Nephron progenitor cell (in vitro differentiated cells): ENCODE measurements around the gene RTP1.
"Not testable (repeated sequence)": the region's sequence is repeated elsewhere in the genome, so short reads cannot be mapped to it uniquely, and the experiment has no call there.

Source experiments
- DNase-seq: peaks from one replicate; pipeline ENCODE4 v3.0.0; 2021
- H3K27ac Mint-ChIP-seq: 2 replicates; pipeline ENCODE4 v1.8.0; 2021; ENCODE audit warnings: mild to moderate bottlenecking, moderate library complexity, mixed read lengths
- H3K27me3 Mint-ChIP-seq: 2 replicates; pipeline ENCODE4 v1.8.0; 2021; ENCODE audit warnings: mild to moderate bottlenecking, low read depth, mixed read lengths; ENCODE audit not compliant: poor library complexity
- H3K36me3 Mint-ChIP-seq: 2 replicates; pipeline ENCODE4 v1.8.0; 2021; ENCODE audit warnings: low read depth, mixed read lengths
- H3K4me1 Mint-ChIP-seq: 2 replicates; pipeline ENCODE4 v1.8.0; 2021; ENCODE audit warnings: mixed read lengths
- H3K4me3 Mint-ChIP-seq: 2 replicates; pipeline ENCODE4 v1.8.0; 2021; ENCODE audit warnings: mild to moderate bottlenecking, moderate library complexity, mixed read lengths
- H3K9me3 Mint-ChIP-seq: 2 replicates; pipeline ENCODE4 v1.8.0; 2021; ENCODE audit warnings: mild to moderate bottlenecking, moderate library complexity, mixed read lengths
- TF ChIP-seq, protein P1 (sequence below): fragments of 200-600 bp; sonication (generic); IDR thresholded peaks from 2 replicates; pipeline ENCODE4 v1.5.0; 2021; ENCODE audit warnings: antibody characterized with exemption

Gene RTP1

DNA sequence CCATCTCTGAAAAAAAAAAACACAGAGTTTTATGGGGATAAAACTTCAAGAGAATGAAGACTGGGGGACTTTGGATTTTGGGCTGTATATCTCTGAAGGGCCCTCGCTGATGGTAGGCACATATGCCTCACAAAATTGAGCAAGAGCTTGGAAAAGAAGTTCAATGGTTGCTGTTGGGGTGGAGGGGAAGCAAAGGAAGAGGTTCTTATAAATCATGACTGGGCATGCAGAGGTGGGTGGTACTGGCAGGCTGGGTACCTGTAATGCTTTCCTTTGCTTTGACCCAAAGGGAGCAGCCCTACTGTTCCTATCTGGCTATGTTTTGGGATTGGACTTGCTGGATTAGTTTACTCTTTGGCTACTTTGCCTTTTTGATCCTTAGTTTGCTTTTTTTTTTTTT is 6.0 kb upstream of the RTP1 start:
- Mint-ChIP-seq H3K27me3 (peaks cover 9% of the 10 kb centered on the region), H3K27ac (no peak overlapping the region), H3K36me3 (no peaks in the 10 kb centered on the region), H3K4me1 (no peaks in the 10 kb centered on the region), H3K9me3 (no peaks in the 10 kb centered on the region), H3K4me3 (no peak overlapping the region)
- no peak for DNase-seq
- TF ChIP-seq, protein P1, sequence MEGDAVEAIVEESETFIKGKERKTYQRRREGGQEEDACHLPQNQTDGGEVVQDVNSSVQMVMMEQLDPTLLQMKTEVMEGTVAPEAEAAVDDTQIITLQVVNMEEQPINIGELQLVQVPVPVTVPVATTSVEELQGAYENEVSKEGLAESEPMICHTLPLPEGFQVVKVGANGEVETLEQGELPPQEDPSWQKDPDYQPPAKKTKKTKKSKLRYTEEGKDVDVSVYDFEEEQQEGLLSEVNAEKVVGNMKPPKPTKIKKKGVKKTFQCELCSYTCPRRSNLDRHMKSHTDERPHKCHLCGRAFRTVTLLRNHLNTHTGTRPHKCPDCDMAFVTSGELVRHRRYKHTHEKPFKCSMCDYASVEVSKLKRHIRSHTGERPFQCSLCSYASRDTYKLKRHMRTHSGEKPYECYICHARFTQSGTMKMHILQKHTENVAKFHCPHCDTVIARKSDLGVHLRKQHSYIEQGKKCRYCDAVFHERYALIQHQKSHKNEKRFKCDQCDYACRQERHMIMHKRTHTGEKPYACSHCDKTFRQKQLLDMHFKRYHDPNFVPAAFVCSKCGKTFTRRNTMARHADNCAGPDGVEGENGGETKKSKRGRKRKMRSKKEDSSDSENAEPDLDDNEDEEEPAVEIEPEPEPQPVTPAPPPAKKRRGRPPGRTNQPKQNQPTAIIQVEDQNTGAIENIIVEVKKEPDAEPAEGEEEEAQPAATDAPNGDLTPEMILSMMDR: no peak

DNA sequence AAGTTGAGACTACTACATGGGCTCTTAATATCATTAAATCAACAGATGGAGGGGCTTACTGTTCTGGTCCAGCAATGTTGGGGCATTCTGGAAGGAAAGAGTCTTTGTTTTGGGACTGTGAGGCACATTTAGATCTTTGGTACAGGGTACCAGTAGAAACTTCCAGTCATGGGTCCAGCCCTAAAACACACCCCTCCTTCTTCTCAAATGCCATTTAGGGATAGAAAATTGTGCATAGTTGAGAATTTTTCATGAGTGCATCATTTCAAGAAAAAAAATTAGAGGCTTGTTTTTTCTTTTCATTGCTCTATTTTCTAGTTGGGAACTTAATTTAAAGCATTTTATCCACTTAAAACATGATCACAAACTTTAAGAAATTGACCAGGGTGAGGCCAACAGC is 4.1 kb upstream of the RTP1 start:
- Mint-ChIP-seq H3K4me1 (no peaks in the 10 kb centered on the region), H3K9me3 (no peaks in the 10 kb centered on the region), H3K27me3 (peaks cover 11% of the 10 kb centered on the region), H3K4me3 (no peak overlapping the region), H3K36me3 (no peaks in the 10 kb centered on the region), H3K27ac (no peak overlapping the region)
- TF ChIP-seq, protein P1: no peak
- DNase-seq: no peak

DNA sequence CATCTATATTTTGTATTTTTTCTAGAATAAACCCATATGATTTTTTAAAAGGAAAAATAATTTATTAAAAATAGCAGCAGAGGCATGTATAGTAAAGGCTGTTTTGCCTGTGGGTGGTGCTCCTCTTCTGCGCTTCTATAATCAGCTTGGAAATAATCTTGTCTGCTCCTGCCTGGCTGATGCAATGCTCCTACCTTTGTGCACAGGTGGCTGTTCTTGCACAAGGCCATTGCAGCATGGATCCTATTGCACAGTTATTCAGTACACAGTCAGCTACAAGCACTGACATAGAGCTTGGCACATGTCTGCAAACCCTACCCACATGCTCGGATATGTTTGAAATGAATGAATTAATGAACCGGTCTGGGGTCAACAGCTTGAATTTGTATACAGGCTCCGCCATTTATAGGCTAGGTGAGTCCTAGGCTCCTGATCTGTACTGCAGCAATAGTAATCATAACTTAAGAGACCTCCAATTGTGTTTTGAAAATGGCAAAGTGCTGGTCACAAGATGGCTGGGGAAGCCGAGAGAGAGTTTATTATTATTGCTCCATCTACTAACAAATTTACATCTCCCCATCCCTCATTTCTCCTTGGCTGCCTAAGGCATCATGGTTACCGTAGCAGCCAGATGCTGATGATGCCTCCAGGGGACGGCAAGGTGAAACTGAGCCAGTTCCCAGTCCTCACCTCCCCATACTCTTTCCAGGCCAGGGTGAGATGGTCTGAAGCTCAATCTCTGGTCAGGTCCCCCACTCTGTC is 532 bp upstream of the RTP1 start:
- no peaks in the 10 kb centered on the region for H3K4me1 Mint-ChIP-seq
- no peak for DNase-seq
- peaks cover 18% of the 10 kb centered on the region for H3K27me3 Mint-ChIP-seq
- H3K4me3 Mint-ChIP-seq: no peak overlapping the region
- H3K36me3 Mint-ChIP-seq: no peaks in the 10 kb centered on the region
- no peaks in the 10 kb centered on the region for H3K9me3 Mint-ChIP-seq
- TF ChIP-seq, protein P1: no peak
- H3K27ac Mint-ChIP-seq: no peak overlapping the region

DNA sequence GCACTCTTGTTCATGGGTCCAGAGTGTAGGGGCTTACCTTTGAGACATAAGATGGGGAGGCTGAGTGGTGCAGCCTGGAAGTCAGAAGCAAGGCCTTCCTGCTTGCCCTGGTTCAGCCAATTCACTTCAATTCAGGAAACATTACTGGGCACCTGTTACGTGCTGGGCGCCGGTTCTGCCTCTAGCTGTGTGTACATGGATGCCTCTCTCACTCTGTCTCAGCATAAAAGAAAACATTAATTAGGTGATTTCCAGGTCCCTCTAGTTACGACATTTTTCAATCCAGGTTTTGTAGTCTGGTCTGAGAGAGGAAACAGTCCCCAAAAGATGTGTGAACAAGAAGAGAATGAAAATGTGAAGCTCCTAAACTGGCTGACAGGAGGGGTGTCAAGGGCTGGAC is 1.2 kb downstream of the RTP1 start:
- H3K27me3 Mint-ChIP-seq: peaks cover 19% of the 10 kb centered on the region
- no peaks in the 10 kb centered on the region for H3K36me3 Mint-ChIP-seq
- TF ChIP-seq, protein P1: no peak
- no peak for DNase-seq
- H3K9me3 Mint-ChIP-seq: no peaks in the 10 kb centered on the region
- H3K4me1 Mint-ChIP-seq: no peaks in the 10 kb centered on the region
- no peak overlapping the region for H3K27ac Mint-ChIP-seq
- no peak overlapping the region for H3K4me3 Mint-ChIP-seq

DNA sequence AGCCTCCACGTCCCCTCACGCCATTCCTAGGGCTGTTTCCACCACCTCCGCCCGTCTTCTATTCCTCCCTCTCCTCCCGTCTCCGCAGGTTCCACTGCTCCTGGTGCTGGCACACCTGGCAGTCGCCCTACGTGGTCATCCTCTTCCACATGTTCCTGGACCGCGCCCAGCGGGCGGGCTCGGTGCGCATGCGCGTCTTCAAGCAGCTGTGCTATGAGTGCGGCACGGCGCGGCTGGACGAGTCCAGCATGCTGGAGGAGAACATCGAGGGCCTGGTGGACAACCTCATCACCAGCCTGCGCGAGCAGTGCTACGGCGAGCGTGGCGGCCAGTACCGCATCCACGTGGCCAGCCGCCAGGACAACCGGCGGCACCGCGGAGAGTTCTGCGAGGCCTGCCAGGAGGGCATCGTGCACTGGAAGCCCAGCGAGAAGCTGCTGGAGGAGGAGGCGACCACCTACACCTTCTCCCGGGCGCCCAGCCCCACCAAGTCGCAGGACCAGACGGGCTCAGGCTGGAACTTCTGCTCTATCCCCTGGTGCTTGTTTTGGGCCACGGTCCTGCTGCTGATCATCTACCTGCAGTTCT is 2.3 kb downstream of the RTP1 start:
- not testable (repeated sequence) for H3K36me3 Mint-ChIP-seq, H3K9me3 Mint-ChIP-seq, H3K4me3 Mint-ChIP-seq, H3K4me1 Mint-ChIP-seq, DNase-seq, H3K27ac Mint-ChIP-seq
- peaks cover 15% of the 10 kb centered on the region for H3K27me3 Mint-ChIP-seq

DNA sequence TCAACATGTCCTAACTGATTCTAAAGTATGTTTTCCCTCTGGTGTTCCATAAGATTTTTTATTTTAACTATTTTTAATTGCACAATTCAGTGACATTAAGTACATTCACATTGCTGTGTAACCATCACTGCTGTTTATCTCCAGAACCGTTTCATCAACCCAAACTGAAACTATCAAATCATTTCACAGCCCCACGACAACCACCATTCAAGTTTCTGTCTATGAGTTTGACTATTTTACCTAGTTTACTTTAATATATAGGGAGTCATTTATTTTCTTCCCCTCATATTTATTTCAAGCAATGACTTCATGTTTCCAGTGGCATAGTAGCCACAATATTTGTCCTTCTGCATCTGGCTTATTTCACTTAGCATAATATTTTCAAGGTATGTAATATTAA is 8.4 kb downstream of the RTP1 start:
- Mint-ChIP-seq H3K4me3 (no peak overlapping the region), H3K27me3 (peaks cover 15% of the 10 kb centered on the region), H3K27ac (no peak overlapping the region), H3K9me3 (peaks cover 7% of the 10 kb centered on the region), H3K4me1 (no peaks in the 10 kb centered on the region), H3K36me3 (no peaks in the 10 kb centered on the region)
- DNase-seq: no peak
- TF ChIP-seq, protein P1: no peak
